ENCODE measurements around the gene IFNGR2.
A peak's percentile ranks its signal among the peaks of the same experiment; 100 is the strongest.
"Not testable (repeated sequence)": the region's sequence is repeated elsewhere in the genome, so short reads cannot be mapped to it uniquely, and the experiment has no call there.

Gene IFNGR2

GRCh38 chr21:33443194-33443593 is 40.0 kb downstream of the IFNGR2 start:
- DNase-seq: no peak

DNA sequence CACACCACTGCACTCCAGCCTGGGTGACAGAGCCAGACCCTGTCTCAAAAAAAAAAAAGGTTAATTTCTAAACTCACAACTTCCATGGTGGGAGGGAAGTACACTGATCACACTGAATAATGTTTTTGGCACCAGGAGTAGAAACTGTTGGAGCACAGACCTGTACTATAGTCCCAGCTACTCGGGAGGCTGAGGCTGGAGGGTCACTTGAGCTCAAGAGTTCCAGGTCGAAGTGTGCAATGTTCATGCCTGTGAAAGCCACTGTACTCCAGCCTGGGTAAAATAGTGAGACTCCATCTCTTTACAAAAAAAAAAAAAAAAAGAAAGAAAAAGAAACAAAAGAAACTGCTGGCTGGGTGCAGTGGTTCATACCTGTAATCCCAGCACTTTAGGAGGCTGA is 41.3 kb downstream of the IFNGR2 start:
- no peak for DNase-seq

- not testable (repeated sequence) for DNase-seq
These were observed 43.4 kb downstream of the IFNGR2 start for GRCh38 chr21:33446620-33447019.

GRCh38 chr21:33449616-33450015 is 46.4 kb downstream of the IFNGR2 start:
- no peak for DNase-seq

DNA sequence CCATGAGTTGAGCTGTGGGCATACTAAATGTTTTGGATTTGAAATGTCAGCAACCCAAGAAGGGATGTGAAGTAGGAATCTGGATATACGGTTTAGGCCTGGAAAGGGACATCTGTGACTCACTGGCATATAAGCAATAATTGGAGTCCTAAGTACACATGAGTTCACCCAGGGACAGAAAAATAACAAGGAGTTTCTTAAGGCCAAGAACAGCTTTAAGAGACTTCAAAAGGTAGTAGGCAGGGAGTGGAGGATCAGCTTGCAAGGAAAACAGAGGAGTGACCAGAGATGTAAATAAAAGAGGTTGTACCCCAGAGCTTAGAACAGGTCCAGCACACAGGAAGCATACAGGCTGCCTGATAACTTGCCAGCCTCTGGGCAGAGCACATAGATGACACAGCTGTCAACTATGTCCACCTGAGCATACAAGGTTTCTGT is 48.4 kb downstream of the IFNGR2 start:
- no peak for DNase-seq

DNA sequence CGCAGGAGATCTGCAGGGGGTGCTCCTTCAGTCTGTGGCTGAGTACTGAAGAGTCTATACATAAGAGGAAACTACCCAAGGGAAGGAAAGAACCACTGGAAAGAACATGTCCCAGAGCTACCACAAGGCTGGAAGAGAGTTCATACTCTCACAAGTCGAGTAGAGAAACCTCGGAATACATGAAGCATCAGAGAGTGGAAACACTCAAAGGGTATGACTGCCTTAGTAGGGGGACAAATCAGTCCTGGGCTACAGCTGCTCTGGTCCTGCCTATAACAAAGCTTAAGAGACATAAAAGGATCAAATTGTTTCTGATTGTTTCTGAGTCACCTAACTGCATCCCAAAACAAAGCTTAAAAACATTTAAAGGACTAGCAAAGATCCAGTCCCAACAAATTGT is 49.1 kb downstream of the IFNGR2 start:
- DNase-seq: no peak

GRCh38 chr21:33455686-33456446 is 52.7 kb downstream of the IFNGR2 start:
- DNase-seq: no peak

DNA sequence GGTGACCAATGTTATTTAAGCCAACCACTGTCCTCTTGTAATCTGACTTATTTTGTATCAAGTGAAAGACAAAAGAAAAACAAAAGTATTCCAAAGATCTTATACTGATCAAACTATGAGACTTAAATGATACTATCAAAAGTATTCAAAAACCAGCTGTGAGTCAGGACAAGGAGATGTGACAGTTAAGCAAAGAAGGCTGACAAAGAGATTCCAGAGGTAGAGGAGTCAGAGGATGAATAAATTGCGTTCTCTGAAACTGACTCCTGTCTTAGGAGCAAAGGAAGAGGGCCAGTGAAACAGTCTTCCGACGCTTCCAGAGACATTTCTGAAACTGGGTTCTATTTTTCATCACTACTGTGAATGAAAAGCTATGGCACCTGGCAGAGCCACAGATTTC is 55.6 kb downstream of the IFNGR2 start:
- no peak for DNase-seq

DNA sequence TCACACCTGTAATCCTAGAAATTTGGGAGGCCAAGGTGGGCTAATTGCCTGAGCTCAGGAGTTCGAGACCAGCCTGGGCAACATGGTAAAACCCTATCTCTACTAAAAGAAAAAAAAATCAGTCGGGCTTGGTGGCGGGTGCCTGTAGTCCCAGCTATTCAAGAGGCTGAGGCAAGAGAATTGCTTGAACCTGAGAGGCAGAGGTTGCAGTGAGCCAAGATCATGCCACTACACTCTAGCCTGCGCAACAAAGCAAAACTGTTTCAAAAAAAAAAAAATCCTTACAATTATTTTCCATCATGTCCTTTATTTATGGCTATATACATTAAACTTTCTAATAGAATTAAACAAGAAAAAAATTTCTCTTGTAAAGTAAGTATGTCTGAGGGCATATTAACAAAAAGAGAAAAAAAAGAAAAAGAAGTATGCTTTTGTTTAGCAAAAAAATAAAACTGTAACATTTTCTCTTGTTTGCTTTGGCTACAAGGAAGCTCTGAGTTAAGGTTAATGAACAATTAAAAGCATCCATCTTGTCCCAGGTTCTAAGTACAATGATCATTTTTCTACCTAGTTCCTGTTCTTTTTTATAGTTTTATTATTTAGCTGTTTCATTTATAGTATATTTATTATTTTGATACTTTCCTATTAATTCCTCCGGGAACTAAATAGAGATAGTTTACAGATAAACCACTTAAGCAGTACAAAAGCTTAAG is 58.5 kb downstream of the IFNGR2 start:
- no peak for DNase-seq

DNA sequence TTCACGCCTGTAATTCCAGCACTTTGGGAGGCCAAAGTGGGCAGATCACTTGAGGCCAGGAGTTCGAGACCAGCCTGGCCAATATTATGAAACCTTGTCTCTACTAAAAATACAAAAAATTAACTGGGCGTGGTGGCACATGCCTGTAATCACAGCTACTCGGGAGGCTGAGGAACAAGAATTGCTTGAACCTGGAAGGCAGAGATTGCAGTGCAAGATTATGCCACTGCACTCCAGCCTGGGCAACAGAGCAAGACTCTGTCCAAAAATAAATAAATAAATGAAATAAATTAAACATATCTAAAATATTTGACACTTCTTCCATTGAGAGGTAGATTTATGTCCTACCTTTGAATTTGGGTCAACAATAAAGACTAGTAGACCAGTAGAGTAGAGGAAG is 66.0 kb downstream of the IFNGR2 start:
- DNase-seq: not testable (repeated sequence)

GRCh38 chr21:33470701-33471100 is 67.5 kb downstream of the IFNGR2 start:
- DNase-seq: no peak

GRCh38 chr21:33473344-33473743 is 70.1 kb downstream of the IFNGR2 start:
- no peak for DNase-seq

- no peak for DNase-seq
These were observed 73.9 kb downstream of the IFNGR2 start for GRCh38 chr21:33477066-33477465.

DNA sequence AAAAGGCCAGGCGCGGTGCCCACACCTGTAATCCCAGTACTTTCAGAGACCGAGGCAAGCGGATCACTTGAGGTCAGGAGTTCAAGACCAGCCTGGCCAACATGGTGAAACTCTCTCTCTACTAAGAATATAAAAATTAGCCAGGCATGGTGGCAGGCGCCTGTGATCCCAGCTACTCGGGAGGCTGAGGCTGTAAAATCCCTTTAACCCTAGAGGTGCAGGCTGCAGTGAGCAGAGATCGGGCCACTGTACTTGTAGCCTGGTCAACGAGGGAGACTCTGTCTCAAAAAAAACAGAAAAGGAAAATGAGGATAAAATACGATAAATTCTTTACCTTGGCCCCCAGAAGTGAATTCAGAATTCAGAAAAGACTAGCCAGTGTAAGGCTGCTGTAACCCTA is 75.0 kb downstream of the IFNGR2 start:
- no peak for DNase-seq

DNA sequence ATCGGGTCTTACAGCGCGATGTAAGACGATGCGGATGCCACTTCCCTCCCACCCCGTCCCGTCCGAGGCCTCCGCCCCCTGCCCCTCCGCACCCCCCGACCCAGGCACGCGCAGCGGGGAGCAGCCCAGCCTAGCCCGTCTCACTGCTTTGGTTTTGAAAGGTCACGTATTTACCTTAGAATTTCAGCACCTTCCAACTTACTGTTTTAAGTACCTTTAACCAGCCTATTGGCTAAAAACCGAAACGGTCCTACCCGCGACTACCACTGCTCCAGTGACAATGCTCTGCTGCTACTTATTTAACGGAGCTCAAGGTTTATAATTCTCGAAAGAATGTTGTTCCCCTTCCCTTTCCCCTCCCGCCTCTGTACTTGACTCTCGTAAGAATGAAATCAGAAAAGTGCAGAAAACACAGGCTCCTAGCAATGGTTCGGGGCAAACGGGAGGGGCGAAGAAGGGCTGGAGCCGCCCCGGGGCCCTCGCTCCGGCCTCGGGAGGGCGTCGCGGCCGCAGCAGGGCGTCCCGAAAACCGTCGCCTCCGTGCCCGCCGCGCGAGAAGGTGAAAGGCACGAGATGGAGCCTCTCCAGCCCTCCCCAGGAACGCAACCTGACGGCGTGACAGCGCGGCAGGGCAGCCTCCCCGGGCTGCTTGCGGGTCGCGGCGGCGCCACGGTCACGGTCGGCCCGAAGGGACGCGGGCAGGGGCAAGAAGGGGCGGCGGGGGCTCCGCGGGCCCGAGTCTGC is 75.9 kb downstream of the IFNGR2 start:
- peak; percentile 71 for DNase-seq

GRCh38 chr21:33479679-33480480 is 76.7 kb downstream of the IFNGR2 start, which contains the start of gene TMEM50B:
Gene TMEM50B, minus strand, starts transcription at chr21:33479974. Its CDS starts 11,089 bp downstream, at chr21:33468885.
- peak; percentile 99 for DNase-seq

- no peak for DNase-seq
These were observed 77.4 kb downstream of the IFNGR2 start for GRCh38 chr21:33480481-33481103.

DNA sequence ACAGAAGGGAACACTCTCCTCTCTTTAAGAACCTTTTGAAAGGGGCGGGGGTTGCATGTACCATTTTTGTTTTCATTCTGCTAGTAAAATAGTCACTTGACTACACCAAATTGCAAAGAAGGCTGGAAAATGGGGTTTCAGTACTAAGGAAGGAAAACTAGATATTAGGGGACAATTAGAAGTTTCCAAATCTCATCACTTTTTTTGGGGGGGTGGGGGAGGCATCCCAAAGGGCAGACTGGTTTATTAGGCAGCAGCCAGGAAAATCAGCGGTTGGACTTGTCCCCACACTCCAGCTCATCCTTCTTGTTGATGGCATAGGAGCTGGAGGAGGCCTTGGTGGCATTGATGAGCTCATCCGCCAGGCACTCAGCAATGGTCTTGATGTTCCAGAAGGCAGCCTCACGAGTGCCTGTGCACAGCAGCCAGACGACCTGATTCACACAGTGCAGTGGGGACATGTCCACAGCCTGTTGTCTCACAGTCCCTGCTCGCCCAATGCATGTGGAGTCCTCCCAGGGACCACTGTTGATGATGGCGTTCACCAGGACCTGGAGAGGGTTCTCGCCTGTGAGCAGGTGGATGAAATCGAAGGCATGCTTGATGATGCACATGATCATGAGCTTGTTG is 78.2 kb downstream of the IFNGR2 start:
- no peak for DNase-seq

Data from OCI-M1 (cell line).